Pons (tissue), 1 donor: ENCODE measurements around the gene PAQR5.
"Not testable (repeated sequence)": the region's sequence is repeated elsewhere in the genome, so short reads cannot be mapped to it uniquely, and the experiment has no call there.

Experiments
- DNase-seq: peaks from one replicate; pipeline ENCODE4 v3.0.0-alpha.2; 2016; ENCODE audit warnings: low spot score

Gene PAQR5

GRCh38 chr15:69316291-69316690, 17.6 kb downstream of the PAQR5 start:
- no peak for DNase-seq

DNA sequence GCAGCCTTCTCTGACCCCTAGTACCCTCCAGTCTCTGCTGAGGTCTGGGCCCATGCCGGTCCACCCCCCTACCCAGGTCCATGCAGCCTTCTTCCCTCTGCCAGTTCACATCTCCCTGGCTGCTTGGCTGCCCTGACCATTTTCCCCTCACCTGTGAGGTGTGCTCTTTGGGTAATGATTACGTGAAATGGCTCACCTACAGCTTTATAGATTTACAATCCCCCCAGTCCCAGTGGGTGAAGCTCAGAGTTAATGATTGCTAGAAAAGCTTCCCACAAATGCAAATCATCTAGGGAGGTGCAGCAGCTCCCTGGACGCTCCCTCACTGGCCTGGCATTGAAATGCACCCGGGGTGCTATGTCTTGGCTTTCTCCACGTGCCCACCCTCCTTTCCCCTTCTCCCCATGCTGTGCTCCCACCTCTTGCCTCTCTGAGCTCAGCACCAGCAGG, 18.7 kb downstream of the PAQR5 start:
- DNase-seq = no peak

GRCh38 chr15:69318033-69318432, 19.3 kb downstream of the PAQR5 start:
- DNase-seq = no peak

- peak; percentile 19 for DNase-seq
These were observed 21.0 kb downstream of the PAQR5 start for GRCh38 chr15:69319384-69320375.

DNA sequence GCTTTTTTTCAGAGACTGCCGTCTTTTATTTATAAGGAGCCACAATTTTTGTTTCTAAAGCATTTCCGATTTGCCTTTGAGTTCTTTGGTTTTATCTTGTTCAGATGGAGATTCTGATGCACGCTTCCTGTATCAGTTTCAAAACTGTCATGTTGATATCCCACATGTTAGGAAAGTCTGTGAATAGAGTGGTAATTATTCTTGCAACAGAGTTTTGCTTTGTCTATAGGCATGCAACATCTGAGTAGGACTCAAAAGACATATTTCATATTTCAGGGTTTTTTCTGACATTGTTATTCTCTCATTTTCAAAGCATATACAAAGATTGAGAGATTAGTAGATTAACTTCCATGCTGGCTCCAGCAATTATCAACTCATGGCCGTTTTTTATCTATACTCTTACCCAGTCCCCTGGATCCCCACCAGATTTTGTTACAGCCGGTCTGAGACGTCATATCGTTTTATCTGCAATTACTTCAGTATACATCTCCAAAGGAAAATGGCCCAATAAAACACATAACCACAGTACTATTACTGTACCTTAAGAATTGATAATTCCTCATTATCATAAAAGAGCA, 22.4 kb downstream of the PAQR5 start:
- DNase-seq = no peak

GRCh38 chr15:69323893-69324430, 25.2 kb downstream of the PAQR5 start:
- no peak for DNase-seq

DNA sequence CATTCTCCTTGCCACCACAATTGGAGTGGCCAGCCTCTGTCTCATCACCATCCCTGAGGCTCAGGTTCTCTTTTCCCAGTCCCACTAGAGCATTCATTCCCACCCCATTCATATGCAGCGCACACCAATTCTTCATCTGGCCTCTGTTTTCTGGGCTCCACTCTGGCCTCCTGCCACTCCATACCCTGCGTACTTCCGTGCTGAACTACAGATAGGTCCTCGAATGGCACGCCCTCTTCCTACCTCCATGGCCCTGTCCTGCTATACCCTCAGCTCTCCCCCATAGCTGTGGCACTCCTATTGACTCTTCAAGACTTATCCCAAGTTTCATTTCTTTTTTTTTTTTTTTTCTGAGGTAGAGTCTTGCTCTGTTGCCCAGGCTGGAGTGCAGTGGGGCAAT, 25.9 kb downstream of the PAQR5 start:
- no peak for DNase-seq

DNA sequence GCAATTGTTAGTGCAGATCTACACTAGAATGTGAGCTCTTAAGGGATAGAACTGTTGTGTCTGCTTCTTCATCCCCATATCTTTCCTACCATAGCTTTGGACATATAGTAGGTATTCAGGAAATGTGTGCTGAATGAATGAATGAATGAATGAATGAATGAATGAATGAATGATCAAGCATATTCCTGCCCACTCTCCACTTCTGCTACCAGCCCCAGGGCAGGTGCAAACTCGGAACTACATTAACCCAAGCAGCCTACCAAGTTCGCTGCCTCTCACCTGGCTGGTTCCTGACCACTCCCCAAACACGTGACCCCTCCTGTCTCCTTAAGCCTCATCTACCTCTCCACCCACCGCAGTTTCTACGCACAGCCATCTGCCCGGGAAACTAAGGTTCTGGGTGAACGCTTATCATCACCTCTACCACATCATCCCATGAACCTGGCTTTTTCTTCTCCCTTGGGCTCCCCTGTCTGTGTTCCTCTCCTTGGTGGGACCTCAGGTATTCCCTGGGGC, 26.8 kb downstream of the PAQR5 start:
- DNase-seq = no peak

- no peak for DNase-seq
These were observed 29.4 kb downstream of the PAQR5 start for GRCh38 chr15:69328080-69328479.

- no peak for DNase-seq
These were observed 30.0 kb downstream of the PAQR5 start for GRCh38 chr15:69328739-69329138.

DNA sequence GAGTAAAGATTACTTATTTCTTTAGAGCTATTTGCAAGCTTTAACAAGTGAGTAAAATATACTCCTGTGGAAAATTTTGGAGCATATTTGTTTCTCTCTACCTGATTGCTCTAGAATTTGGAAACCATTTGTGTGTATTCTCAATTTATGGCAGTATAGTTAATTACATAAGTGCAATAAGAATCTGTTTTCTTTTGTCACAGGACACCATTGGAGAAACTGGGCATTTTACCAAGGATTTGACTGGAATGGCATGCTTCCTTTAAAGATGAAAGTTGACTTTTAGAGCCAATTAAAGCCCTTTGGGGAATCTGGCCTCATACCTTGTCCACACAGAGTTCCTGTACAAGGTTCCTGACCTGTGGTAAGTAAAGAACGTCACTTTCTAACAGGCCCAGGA, 38.4 kb downstream of the PAQR5 start:
- no peak for DNase-seq

DNA sequence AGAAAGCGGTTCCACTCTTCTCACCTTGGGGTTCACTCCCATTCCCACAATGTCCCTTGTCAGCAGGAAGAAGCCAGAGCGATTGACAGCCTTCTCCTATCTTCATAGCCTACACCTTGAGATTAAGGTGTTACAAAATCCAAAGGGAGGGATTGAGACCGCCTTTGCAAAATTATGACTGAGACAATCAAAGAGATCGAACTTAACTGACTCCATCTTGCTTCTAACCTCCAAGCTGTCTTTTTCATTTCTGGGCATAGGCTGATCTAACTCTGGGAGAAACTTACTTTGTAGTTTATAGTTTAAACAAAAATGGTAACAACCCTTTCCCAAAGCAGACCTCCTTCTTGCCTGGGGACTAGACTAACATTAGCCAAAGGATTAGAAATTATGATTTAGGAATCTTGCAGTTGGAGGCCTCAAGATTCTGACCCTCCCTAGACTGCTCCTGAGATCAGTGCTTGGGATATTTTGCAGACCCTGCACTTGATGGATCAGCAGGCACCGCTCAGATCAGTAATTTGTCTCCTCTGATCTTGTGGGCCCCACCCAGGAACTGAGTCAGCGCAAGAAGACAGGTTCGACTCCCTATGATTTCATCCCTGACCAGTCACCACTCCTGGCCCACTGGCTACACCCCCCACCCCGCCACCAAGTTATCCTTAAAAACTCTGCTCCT, 40.0 kb downstream of the PAQR5 start:
- no peak for DNase-seq

- DNase-seq = not testable (repeated sequence)
These were observed 40.5 kb downstream of the PAQR5 start for GRCh38 chr15:69339214-69339543.

- no peak for DNase-seq
These were observed 41.7 kb downstream of the PAQR5 start for GRCh38 chr15:69340243-69340900.

DNA sequence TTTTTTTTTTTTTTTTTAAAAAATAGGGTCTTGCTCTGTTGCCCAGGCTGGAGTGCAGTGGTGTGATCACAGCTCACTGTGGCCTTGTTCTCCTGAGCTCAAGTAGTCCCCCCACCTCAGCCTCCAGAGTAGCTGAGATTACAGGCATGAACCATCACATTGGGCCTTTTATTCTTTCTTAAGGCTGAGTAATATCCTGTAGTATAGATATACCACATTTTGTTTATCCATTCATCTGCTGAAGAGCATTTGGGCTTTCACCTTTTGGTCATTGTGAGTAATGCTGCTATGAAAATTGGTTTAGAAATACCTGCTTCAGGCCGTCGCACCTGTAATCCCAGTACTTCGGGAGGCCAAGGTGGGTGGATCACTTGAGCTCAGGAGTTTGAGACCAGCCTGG, 42.6 kb downstream of the PAQR5 start:
- no peak for DNase-seq

- no peak for DNase-seq
These were observed 43.9 kb downstream of the PAQR5 start for GRCh38 chr15:69342460-69343076.

- DNase-seq = no peak
These were observed 44.4 kb downstream of the PAQR5 start for GRCh38 chr15:69343133-69343532.

- no peak for DNase-seq
These were observed 45.5 kb downstream of the PAQR5 start for GRCh38 chr15:69344238-69344637.

DNA sequence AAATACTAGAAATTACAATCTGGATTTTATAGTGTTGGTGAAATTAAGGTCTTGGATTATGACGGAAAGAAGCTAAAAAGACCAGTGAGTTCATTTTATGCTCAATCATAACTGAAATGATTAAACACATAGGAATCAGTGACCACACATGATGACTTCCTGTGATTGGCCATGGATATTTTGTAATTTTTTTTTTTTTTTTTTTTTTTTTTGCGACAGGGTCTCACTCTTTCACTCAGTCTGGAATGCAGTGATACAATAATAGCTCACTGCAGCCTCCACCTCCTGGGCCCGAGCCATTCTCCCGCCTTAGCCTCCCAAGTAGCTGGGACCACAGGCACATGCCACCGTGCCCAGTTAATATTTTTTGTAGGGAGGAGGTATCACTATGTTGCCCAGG, 47.4 kb downstream of the PAQR5 start:
- DNase-seq = no peak

GRCh38 chr15:69351333-69351732, 52.6 kb downstream of the PAQR5 start:
- no peak for DNase-seq

DNA sequence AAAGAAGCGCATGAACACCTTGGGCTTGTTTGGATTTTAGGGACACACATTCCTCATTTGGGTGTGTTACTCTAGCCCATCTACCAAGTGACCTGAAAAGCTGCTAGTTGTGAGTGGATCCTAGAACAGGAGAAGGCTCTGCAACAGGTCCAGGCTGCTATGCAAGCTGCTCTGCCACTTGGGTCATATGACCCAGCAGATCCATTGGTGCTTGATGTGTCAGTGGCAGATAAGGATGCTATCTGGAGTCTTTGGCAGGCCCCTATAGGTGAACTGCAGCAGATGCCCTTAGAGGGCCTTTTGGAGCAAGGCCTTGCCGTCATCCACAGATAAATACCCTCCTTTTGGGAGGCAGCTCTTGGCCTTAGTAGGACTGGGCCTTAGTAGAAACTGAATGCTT, 53.2 kb downstream of the PAQR5 start:
- no peak for DNase-seq
